ENCODE measurements around the gene FAM184B. TPM values are rescaled to one million over a fixed set of nuclear protein-coding genes. Genes with fewer than 3 reads are reported as not detected.

Gene FAM184B
- total RNA-seq, 2 donors from 2014 or later, result not detected

GRCh38 chr4:17786567-17786966 lies 5.1 kb upstream of the FAM184B start:
- no peak for TF ChIP-seq CTCF (IDR thresholded peaks at IDR 0.05)
- DNase-seq (ENCODE audit: low spot score), result no peak
- Histone ChIP-seq H3K27ac (no peak overlapping the region), H3K36me3 (no peaks in the 10 kb centered on the region), H3K4me1 (peaks cover 0 to 6% of the 10 kb centered on the region in 2 donors), H3K9me3 (no peaks in the 10 kb centered on the region), H3K4me3 (no peak overlapping the region), H3K27me3 (no peaks in the 10 kb centered on the region)

GRCh38 chr4:17785858-17786257 lies 4.4 kb upstream of the FAM184B start:
- H3K27me3 ChIP-seq, result no peaks in the 10 kb centered on the region

GRCh38 chr4:17780501-17781299 lies 721 bp downstream of the FAM184B start:
- Histone ChIP-seq H3K36me3 (no peaks in the 10 kb centered on the region), H3K27ac (no peak overlapping the region), H3K4me1 (peaks cover 0 to 20% of the 10 kb centered on the region in 2 donors), H3K27me3 (no peaks in the 10 kb centered on the region), H3K9me3 (no peaks in the 10 kb centered on the region), H3K4me3 (peak overlapping the region; percentile 22 to 48)
- no peak for TF ChIP-seq CTCF (IDR thresholded peaks at IDR 0.05)
- DNase-seq (ENCODE audit: low spot score), result no peak

More at GRCh38 chr4:17785858-17786257, 4.4 kb upstream of the FAM184B start:
- H3K36me3 ChIP-seq, result no peaks in the 10 kb centered on the region
- no peak for TF ChIP-seq CTCF (IDR thresholded peaks at IDR 0.05)
- H3K4me1 ChIP-seq, result peaks cover 0 to 13% of the 10 kb centered on the region in 2 donors
- no peak for DNase-seq (ENCODE audit: low spot score)
- no peaks in the 10 kb centered on the region for H3K9me3 ChIP-seq
- H3K4me3 ChIP-seq, result no peak overlapping the region
- H3K27ac ChIP-seq, result no peak overlapping the region

GRCh38 chr4:17778431-17778830 lies 3.0 kb downstream of the FAM184B start:
- no peak for DNase-seq (ENCODE audit: low spot score)
- Histone ChIP-seq H3K4me1 (peaks cover 0 to 20% of the 10 kb centered on the region in 2 donors), H3K27me3 (no peaks in the 10 kb centered on the region), H3K36me3 (no peaks in the 10 kb centered on the region), H3K9me3 (no peaks in the 10 kb centered on the region), H3K4me3 (no peak overlapping the region), H3K27ac (no peak overlapping the region)
- TF ChIP-seq CTCF (IDR thresholded peaks at IDR 0.05), result no peak

- no peaks in the 10 kb centered on the region for H3K9me3 ChIP-seq
- H3K36me3 ChIP-seq, result no peaks in the 10 kb centered on the region
- no peak overlapping the region for H3K4me3 ChIP-seq
- TF ChIP-seq CTCF (IDR thresholded peaks at IDR 0.05), result no peak
- DNase-seq (ENCODE audit: low spot score), result no peak
- no peak overlapping the region for H3K27ac ChIP-seq
- no peaks in the 10 kb centered on the region for H3K4me1 ChIP-seq
- no peaks in the 10 kb centered on the region for H3K27me3 ChIP-seq
These were observed 8.2 kb downstream of the FAM184B start for GRCh38 chr4:17773135-17773698.
